A549 (cell line): ENCODE results near the gene ADSL.

Source experiments
- BHLHE40 ChIP-seq: IDR thresholded peaks from 2 replicates; pipeline ENCODE4 v1.6.1; 2012; ENCODE audit warnings: low read depth, low read length, inconsistent platforms
- CBX8 ChIP-seq: fragments of 200-600 bp; sonication (generic); IDR thresholded peaks from 2 replicates; pipeline ENCODE4 v1.6.1; 2016
- CHD2 ChIP-seq: fragments of 150-350 bp; IDR thresholded peaks from 2 replicates; pipeline ENCODE4 v1.6.1; 2014; ENCODE audit warnings: low read length; ENCODE audit not compliant: partially characterized antibody
- CTCF ChIP-seq: fragments of >200 bp; sonication (Bioruptor Twin); formaldehyde crosslinking; IDR thresholded peaks from 3 replicates; pipeline ENCODE4 v1.5.1; 2016
- ESRRA ChIP-seq: fragments of 150-350 bp; IDR thresholded peaks from 2 replicates; pipeline ENCODE4 v1.6.1; 2014; ENCODE audit warnings: mild to moderate bottlenecking, low read length, borderline replicate concordance
- MAFK ChIP-seq: fragments of 450-650 bp; IDR thresholded peaks from 2 replicates; pipeline ENCODE4 v1.6.1; 2014; ENCODE audit not compliant: partially characterized antibody
- MAX ChIP-seq: IDR thresholded peaks from 2 replicates; pipeline ENCODE4 v1.6.1; 2012
- MYC ChIP-seq: IDR thresholded peaks from 2 replicates; pipeline ENCODE4 v1.6.1; 2012; ENCODE audit warnings: mild to moderate bottlenecking, inconsistent platforms, low read length, improper control_type of control experiment, borderline replicate concordance
- PBX3 ChIP-seq: IDR thresholded peaks from 2 replicates; pipeline ENCODE4 v1.6.1; 2012
- POLR2A ChIP-seq: IDR thresholded peaks from 2 replicates; pipeline ENCODE4 v1.6.1; 2012; ENCODE audit warnings: mild to moderate bottlenecking, low read length
- RAD21 ChIP-seq, 2 experiments: fragments of >200 bp in 1 of 2; sonication (Bioruptor Twin) in 1 of 2; formaldehyde crosslinking in 1 of 2; IDR thresholded peaks in 1 of 2; conservative IDR thresholded peaks in 1 of 2; 2 replicates in 1 of 2; 3 replicates in 1 of 2; pipeline ENCODE4 v1.6.1; 2012 to 2018; ENCODE audit warnings: inconsistent platforms in 1 of 2
- RCOR1 ChIP-seq: fragments of 150-350 bp; IDR thresholded peaks from 2 replicates; pipeline ENCODE4 v1.6.1; 2014; ENCODE audit warnings: antibody characterized with exemption, low read length, low read depth
- SMC3 ChIP-seq: fragments of >200 bp; sonication (Bioruptor Twin); formaldehyde crosslinking; IDR thresholded peaks from 3 replicates; pipeline ENCODE4 v1.6.1; 2018; ENCODE audit warnings: inconsistent platforms
- TF ChIP-seq, protein P1 (sequence below): fragments of 200-600 bp; sonication (generic); IDR thresholded peaks from 2 replicates; pipeline ENCODE4 v1.6.1; 2016; ENCODE audit warnings: antibody characterized with exemption, mild to moderate bottlenecking, moderate library complexity

DNA sequence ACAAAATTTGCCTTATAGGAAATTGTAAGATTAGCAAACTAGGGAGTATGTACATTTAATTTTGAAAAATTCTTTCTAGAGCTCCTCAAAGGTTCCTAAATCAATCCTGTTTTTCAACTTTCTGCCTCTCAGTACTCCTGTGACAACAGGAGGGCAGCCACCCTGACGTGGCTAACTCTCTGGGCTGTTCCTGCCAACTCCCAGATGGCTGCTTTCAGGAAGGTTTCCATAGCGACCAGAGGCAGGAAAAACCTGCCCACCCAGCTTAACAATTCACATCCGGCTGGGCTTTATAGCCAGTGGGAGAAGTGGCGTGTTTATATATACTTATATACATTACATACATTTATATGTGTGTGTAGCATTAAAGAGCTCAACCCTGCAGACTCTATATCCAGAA, 50.6 kb downstream of the ADSL start:
- no peak for TF ChIP-seq CTCF
- no peak for TF ChIP-seq MAX
- TF ChIP-seq RAD21 (conservative IDR thresholded peaks at IDR 0.05 in 1 of 2, IDR thresholded peaks at IDR 0.05 in 1 of 2): no peak
- TF ChIP-seq MYC: no peak
- TF ChIP-seq CBX8: no peak
- no peak for TF ChIP-seq ESRRA
- TF ChIP-seq MAFK: no peak
- TF ChIP-seq, protein P1, sequence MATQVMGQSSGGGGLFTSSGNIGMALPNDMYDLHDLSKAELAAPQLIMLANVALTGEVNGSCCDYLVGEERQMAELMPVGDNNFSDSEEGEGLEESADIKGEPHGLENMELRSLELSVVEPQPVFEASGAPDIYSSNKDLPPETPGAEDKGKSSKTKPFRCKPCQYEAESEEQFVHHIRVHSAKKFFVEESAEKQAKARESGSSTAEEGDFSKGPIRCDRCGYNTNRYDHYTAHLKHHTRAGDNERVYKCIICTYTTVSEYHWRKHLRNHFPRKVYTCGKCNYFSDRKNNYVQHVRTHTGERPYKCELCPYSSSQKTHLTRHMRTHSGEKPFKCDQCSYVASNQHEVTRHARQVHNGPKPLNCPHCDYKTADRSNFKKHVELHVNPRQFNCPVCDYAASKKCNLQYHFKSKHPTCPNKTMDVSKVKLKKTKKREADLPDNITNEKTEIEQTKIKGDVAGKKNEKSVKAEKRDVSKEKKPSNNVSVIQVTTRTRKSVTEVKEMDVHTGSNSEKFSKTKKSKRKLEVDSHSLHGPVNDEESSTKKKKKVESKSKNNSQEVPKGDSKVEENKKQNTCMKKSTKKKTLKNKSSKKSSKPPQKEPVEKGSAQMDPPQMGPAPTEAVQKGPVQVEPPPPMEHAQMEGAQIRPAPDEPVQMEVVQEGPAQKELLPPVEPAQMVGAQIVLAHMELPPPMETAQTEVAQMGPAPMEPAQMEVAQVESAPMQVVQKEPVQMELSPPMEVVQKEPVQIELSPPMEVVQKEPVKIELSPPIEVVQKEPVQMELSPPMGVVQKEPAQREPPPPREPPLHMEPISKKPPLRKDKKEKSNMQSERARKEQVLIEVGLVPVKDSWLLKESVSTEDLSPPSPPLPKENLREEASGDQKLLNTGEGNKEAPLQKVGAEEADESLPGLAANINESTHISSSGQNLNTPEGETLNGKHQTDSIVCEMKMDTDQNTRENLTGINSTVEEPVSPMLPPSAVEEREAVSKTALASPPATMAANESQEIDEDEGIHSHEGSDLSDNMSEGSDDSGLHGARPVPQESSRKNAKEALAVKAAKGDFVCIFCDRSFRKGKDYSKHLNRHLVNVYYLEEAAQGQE: no peak
- no peak for TF ChIP-seq SMC3
- no peak for TF ChIP-seq RCOR1
- no peak for TF ChIP-seq PBX3
- TF ChIP-seq BHLHE40: no peak
- TF ChIP-seq POLR2A: no peak
- no peak for TF ChIP-seq CHD2
